Activated CD8-positive, alpha-beta memory T cell treated with anti-CD3 and anti-CD28 coated beads, Interleukin-2, amount 50 U/mL, for 48 hours (primary cell): Measurements from ENCODE around the gene AGBL5.
A peak's percentile ranks its signal among the peaks of the same experiment; 100 is the strongest.

ENCODE experiments used
- DNase-seq: peaks from one replicate; pipeline ENCODE4 v3.0.0-alpha.2; 2020

The AGBL5 gene

GRCh38 chr2:27025281-27025800, 26.1 kb upstream of the AGBL5 start:
- DNase-seq: no peak

DNA sequence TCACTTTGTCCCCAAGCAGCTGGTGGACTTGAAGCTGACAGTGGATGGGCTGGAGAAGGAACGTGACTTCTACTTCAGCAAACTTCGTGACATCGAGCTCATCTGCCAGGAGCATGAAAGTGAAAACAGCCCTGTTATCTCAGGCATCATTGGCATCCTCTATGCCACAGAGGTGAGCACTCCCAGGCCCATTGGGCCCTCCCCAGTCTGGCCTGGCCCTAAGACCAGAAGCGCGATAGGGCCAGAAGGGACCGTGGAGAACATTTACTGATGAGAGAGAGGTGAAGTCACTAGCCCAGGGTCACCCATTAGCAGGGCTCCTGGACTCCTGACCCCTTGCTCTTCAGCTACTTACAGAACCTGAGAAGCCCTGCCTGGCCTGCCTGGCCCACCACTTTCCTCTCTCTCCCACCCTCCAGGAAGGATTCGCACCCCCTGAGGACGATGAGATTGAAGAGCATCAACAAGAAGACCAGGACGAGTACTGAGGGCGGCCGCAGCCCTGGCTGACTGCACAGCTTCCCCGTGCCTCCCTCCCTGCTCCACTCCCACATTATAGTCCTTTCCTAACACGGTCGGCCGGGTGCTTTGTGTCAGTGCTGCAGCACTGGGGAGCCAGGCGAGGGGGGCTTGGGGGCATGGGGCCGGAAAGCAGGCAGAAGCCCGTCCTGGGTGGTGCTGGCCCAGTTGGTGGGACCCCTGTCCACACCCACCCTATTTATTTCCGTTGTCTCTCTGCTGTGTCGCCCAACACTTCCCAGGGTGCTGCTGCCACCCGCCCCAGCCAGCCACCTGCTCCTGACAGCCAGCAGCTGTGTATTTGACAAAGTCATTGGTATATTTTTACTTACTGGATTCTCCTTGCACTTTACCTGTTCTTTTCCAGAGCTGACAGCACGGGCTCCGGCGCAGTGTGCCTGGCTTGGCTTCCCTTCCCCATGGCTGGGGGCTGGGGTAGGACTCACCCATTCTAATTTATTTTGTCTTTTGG, 25.3 kb upstream of the AGBL5 start:
- no peak for DNase-seq

DNA sequence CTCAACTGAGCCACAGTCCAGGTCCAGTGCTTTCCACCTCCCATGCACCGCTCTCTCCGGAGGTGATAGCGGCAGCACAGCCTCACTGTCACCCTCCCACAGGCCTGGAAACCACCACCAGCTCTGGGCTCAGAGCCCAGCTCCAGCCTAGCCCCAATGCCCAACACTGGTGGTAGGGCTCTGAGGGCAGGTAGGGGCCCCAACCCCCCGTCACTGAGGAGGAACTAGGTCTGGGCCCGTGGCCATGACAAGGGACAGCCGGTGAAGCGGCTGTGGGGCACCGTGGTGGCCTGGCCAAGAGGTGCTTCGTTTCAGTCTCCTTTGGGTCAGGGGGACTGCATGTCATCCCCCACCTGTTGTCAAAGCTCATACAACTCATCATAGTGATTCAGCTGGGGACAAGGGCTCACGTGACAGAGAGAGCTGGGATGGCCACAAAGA, 24.2 kb upstream of the AGBL5 start:
- DNase-seq: no peak

- DNase-seq: no peak
These were observed 22.4 kb upstream of the AGBL5 start for GRCh38 chr2:27029051-27029450.

GRCh38 chr2:27032495-27033252, 18.8 kb upstream of the AGBL5 start, which contains the start of gene TMEM214:
TSS of gene TMEM214 (plus strand) at chr2:27032965. CDS start at chr2:27033016, 51 bp downstream.
- peak; percentile 93 for DNase-seq

GRCh38 chr2:27033253-27033852, 18.1 kb upstream of the AGBL5 start:
- DNase-seq: no peak

GRCh38 chr2:27038012-27038411, 13.5 kb upstream of the AGBL5 start:
- no peak for DNase-seq

GRCh38 chr2:27038631-27039339, 12.7 kb upstream of the AGBL5 start:
- no peak for DNase-seq

DNA sequence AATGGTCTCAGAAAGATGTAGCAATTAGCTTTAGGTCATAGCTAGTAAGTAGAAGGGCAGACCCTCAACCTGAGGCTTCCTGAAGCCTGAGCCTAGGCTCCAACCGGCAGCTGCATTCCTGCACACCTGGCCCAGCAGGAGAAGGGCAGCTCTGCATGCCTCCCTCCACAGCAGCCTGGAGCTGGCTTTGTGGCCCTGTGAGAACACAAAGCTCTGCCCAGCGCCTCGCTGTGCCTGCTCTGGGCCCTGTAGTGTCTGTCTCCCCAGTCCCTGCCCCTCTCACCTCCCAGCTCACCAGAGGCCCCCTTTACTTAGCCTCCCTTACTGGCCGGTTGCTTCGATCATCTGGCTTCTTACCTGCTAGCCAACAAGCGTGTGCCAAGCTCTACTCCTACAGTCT, 12.0 kb upstream of the AGBL5 start:
- DNase-seq: no peak

GRCh38 chr2:27039871-27040270, 11.6 kb upstream of the AGBL5 start:
- no peak for DNase-seq

GRCh38 chr2:27040282-27040681, 11.2 kb upstream of the AGBL5 start:
- no peak for DNase-seq

GRCh38 chr2:27041752-27042151, 9.7 kb upstream of the AGBL5 start:
- no peak for DNase-seq

DNA sequence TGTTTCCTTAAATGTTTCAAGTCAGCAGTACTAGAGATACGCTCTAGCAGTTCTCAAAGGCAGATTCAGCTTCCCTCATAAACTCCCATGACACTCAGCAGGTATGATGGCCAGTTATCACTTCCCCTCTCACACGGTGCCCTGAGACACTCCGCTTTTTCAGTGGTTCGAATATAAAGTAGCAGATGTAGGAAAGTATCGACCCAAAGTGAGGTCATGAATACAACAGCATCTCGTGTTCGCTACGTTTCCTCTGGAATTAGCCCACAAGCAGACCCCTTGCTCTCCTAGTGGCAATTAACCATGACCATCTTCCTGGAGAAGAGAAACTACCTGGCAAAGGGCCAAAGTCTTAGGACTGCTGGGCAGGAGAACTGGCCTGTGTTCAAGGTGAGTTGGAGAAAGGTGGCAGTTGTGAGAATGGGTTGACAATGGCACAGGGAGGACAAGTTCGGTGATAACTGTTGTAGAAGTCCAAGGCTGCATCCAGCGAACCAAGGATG, 9.3 kb upstream of the AGBL5 start:
- DNase-seq: no peak

GRCh38 chr2:27042985-27043634, 8.4 kb upstream of the AGBL5 start:
- DNase-seq: no peak

DNA sequence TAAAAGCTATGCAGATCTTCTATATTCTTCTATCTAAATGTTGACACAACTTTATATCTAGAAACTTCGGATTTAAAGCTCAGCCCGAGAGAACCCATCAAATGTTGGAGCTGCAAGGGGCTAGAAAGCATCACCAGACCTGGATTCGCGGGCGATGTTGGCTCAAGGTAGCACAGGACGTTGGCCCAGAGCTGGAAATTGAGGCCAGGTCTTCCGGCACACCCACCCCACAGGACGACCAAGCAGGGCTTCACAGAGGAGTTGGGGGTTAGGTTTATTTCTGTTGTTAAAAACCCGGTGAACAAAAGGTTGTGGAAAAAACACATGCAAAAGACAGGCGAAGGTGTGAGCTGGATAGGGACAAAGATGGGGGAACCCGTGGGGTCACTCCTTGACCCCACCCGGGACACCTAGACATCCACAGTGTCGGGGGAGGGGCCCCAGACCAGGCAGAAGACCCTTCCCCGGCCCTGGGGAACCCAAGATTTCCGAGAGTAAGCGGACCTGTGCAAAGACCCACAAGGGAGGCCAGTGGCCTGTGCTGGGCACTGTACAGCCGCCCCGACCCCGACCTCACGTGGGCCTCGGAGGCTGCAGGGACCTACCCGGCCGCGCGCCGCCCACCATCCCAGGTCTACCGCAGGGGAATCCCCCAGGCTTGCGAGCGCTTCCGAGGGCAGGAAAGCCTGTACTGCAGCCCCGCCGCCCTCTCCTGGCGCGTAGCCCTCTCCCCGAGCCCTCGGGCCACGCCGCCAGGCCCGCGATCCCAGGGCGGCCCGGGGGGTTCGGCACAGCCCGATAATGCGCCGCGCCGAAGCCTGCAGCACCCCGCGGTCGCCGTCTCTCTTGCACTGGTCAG, 1.8 kb upstream of the AGBL5 start:
- DNase-seq: peak; percentile 86

GRCh38 chr2:27050281-27050995, 1.0 kb upstream of the AGBL5 start:
- peak; percentile 99 for DNase-seq

DNA sequence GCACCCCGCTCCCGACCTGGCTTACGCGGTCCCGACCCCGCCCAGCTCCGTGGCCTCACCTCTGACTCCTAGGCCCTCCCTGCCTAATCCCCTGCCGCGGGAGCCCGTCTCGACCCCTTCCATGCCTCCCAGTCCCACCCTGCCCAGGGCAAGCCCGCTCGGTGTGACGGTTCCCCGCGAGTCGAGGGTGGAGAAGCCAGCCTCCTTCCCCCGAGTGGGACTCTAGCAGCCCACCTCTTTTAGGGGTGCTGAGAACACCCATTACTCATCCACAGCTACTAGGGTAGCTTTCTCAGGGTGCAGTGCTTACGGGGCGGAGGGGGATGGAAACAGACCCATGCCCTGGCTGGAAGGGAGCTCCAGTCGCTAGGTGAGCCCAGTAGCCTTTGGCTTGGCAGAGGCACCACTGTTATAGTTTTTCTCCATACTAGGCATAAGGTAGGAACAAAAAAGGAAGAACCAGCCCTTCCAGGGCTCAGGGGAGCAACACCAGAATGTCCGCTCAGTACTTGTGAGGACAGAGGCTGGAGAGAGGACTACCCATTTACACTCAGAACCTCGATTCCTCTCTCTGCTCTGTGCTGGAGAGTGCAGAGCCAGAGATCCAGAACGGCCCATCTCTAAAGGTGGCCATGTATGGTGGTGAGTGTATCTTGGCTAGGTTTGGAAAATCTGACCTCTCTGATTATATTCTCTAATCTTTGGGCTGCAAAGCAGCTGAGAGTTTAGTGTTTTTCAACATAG, 606 bp downstream of the AGBL5 start:
- DNase-seq: peak; percentile 73

DNA sequence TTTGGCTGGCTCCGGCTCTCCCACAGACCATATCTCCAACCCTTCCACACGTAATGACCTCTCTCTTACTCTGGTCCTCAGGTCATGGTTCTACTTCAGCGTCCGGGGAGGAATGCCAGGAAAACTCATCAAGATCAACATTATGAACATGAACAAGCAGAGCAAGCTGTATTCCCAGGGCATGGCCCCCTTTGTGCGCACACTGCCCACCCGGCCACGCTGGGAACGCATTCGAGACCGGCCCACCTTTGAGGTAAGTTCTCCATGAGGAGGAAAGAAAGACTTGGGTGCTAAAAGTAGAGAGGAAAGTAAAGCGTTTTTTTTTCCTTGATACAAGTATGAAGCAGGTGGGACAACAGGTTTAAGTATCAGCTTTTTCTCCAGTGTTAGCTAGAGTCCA, 1.9 kb downstream of the AGBL5 start:
- DNase-seq: no peak

GRCh38 chr2:27053776-27054175, 2.3 kb downstream of the AGBL5 start:
- no peak for DNase-seq
